Measurements from ENCODE around the gene PRSS53. TPM values are rescaled to one million over a fixed set of nuclear protein-coding genes. Genes with fewer than 3 reads are reported as not detected.

The PRSS53 gene
- total and polyA plus RNA-seq, 11 donors, result 0.16 to 1.4 (median 0.50) TPM

- no peak for TF ChIP-seq POLR2A (IDR thresholded peaks at IDR 0.05)
- TF ChIP-seq, protein P1, sequence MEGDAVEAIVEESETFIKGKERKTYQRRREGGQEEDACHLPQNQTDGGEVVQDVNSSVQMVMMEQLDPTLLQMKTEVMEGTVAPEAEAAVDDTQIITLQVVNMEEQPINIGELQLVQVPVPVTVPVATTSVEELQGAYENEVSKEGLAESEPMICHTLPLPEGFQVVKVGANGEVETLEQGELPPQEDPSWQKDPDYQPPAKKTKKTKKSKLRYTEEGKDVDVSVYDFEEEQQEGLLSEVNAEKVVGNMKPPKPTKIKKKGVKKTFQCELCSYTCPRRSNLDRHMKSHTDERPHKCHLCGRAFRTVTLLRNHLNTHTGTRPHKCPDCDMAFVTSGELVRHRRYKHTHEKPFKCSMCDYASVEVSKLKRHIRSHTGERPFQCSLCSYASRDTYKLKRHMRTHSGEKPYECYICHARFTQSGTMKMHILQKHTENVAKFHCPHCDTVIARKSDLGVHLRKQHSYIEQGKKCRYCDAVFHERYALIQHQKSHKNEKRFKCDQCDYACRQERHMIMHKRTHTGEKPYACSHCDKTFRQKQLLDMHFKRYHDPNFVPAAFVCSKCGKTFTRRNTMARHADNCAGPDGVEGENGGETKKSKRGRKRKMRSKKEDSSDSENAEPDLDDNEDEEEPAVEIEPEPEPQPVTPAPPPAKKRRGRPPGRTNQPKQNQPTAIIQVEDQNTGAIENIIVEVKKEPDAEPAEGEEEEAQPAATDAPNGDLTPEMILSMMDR (IDR thresholded peaks at IDR 0.05), result no peak
- peak in 3 of 4 donors; percentile 14 to 60 (median 42) for ATAC-seq
- peaks cover 6 to 73% (median 59%) of the 10 kb centered on the region in 9 donors for H3K36me3 ChIP-seq
- H3K27me3 ChIP-seq, result no peaks in the 10 kb centered on the region
- H3K9me3 ChIP-seq, result no peaks in the 10 kb centered on the region
- peaks cover 0 to 55% (median 17%) of the 10 kb centered on the region in 12 donors for H3K4me1 ChIP-seq
- DNase-seq, result peak in 4 of 5 donors; percentile 67 to 81 (median 72)
- WGBS, 4 donors, result 57 to 74% (median 69%) methylated on average over 28 to 29 of the region's 29 CpGs
- H3K4me3 ChIP-seq, result no peak overlapping the region
- intact Hi-C loops (cut with DNase I), result no loop called here
- peak overlapping the region; percentile 27 to 94 (median 60) for H3K27ac ChIP-seq
Measured at GRCh38 chr16:31129568-31130335, 41.0 kb upstream of the PRSS53 start.

DNA sequence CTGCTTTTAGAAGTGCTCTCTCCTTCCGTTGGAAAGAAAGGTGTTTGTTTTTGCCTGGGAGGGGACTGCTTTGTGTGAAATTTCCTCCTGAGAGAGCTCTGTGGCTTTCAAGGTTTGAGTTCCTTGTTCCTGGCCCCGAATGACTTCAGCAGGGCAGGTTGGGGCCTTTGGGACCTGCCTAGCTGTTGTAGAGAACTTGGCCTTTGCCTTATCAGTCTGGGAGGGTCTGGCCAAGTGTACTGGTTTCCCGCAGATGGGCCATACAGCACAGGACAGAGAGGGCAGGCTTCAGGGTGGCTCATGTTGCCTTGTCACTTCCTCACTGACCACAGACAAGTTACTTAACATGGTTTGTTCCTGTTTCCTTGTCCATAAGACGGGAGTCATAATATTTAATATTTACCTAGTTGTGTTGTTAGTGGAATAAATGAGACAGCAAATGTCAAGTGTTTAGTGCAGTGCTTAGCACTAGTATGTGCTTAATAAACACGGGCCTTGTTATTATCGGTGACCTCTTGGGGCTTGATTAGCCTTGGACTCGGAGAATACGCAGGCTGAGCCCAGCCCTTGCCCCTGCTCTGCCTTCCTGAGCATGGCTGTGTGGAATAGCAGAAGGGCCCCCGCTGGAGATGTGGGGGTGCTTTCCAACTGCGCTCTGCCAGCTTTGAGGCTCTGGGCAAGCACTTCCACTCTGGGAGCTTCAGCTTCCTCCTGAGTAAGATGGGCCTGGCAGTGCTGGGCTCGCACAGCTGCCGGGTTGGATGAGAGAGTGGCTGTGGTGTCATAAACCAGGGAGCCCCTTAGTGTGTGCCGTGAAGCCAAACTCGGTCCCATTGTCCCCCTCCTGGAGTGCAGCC, 40.2 kb upstream of the PRSS53 start:
- H3K36me3 ChIP-seq, result peaks cover 7 to 80% (median 61%) of the 10 kb centered on the region in 9 donors
- peaks cover 0 to 47% (median 15%) of the 10 kb centered on the region in 12 donors for H3K4me1 ChIP-seq
- TF ChIP-seq, protein P1 (IDR thresholded peaks at IDR 0.05), result no peak
- no peak for TF ChIP-seq POLR2A (IDR thresholded peaks at IDR 0.05)
- peak overlapping the region in 1 of 12 donors; percentile 2 for H3K4me3 ChIP-seq
- WGBS, 4 donors, result 65 to 78% (median 69%) methylated on average over 10 to 14 of the region's 14 CpGs
- H3K9me3 ChIP-seq, result no peaks in the 10 kb centered on the region
- peak; percentile 39 to 84 (median 76) for ATAC-seq
- peak in 3 of 5 donors; percentile 48 to 69 (median 60) for DNase-seq
- no peaks in the 10 kb centered on the region for H3K27me3 ChIP-seq
- intact Hi-C loops (cut with DNase I), result no loop called here
- H3K27ac ChIP-seq, result peak overlapping the region; percentile 27 to 94 (median 60)

DNA sequence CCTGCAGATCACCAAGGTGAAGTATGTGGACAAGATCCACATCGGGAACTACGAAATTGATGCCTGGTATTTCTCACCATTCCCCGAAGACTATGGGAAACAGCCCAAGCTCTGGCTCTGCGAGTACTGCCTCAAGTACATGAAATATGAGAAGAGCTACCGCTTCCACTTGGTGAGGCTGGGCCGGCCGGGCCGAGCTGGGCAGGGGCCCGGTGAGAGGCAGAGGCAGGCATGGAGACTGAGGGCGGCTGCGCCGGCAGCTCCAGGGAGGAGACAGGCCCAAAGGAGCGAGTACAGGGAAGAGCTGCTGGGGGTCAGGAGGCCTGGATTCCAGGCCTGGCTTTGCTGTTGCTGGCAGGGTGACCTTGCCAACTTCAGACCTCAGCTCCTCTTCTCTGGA, 38.4 kb upstream of the PRSS53 start:
- no peak for ATAC-seq
- H3K36me3 ChIP-seq, result peaks cover 7 to 93% (median 70%) of the 10 kb centered on the region in 9 donors
- TF ChIP-seq POLR2A (IDR thresholded peaks at IDR 0.05), result no peak
- TF ChIP-seq, protein P1 (IDR thresholded peaks at IDR 0.05), result no peak

DNA sequence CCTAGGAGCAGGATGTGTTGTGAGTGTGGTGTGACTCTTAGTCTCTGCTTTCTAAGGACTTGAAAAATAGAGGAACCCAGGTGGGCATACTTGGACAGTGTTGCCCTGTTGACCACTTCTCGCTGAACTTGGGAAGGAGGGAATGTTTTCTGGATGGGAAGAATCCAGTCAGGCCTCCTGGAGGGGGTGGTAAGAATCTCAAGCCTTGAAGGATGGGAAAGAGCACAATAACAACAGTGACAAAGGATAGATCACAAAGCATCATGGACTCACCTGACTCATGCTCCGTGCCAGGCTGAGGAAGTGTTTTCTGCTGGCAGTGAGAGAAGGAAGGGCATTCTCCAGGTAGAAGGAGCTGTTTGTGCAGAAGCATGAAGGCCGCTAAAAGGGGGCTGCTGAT, 37.1 kb upstream of the PRSS53 start:
- Histone ChIP-seq H3K27me3 (no peaks in the 10 kb centered on the region), H3K4me1 (peaks cover 0 to 38% (median 12%) of the 10 kb centered on the region in 12 donors), H3K36me3 (peaks cover 7 to 91% (median 69%) of the 10 kb centered on the region in 9 donors), H3K27ac (no peak overlapping the region), H3K9me3 (no peaks in the 10 kb centered on the region), H3K4me3 (no peak overlapping the region)
- 94 to 97% (median 95%) methylated on average over 3 of the region's 3 CpGs for WGBS, 4 donors
- TF ChIP-seq POLR2A (IDR thresholded peaks at IDR 0.05), result no peak
- TF ChIP-seq, protein P1 (IDR thresholded peaks at IDR 0.05), result no peak
- intact Hi-C loops (cut with DNase I), result no loop called here
- DNase-seq (no peak), ATAC-seq (no peak)

More for the DNA sequence above, 38.4 kb upstream of the PRSS53 start:
- Histone ChIP-seq H3K27ac (peak overlapping the region in 3 of 12 donors; percentile 73 to 94 (median 75)), H3K4me3 (no peak overlapping the region), H3K4me1 (peaks cover 0 to 38% (median 12%) of the 10 kb centered on the region in 12 donors), H3K9me3 (no peaks in the 10 kb centered on the region), H3K27me3 (no peaks in the 10 kb centered on the region)
- intact Hi-C loops (cut with DNase I), result no loop called here
- DNase-seq, result no peak
- WGBS, 4 donors, result 86 to 96% (median 90%) methylated on average over 12 to 13 of the region's 13 CpGs

Data from heart left ventricle (tissue), 16 donors.